ENCODE results near the gene ZBTB2.

DNA sequence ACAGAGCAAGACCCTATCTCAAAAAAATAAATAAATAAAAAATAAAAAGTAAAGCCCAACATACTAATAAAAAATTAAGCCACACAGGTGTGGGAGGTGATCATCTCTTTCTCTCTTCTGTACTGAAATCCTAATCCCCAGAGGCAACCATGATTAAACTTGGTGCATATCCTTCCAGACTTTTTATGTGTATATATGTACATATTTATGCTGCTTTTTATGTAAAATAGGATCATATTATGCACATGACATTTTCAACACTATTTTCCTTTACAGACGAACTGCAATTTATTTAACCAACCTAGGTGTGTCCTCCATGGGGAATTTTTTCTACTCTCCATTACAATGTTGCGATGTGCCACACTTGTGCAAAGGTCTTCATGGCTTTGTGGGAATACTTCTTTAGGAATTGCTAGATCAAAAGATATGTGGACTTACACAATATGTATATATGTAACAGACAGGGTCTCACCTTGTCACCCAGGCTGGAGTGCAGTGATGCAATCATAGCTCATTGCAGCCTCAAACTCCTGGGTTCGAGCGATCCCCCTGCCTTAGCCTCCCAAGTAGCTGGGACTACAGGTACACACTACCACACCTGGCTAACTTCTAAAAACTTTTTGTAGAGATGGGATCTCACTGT, 36.9 kb upstream of the ZBTB2 start:
- TF ChIP-seq, protein P1, sequence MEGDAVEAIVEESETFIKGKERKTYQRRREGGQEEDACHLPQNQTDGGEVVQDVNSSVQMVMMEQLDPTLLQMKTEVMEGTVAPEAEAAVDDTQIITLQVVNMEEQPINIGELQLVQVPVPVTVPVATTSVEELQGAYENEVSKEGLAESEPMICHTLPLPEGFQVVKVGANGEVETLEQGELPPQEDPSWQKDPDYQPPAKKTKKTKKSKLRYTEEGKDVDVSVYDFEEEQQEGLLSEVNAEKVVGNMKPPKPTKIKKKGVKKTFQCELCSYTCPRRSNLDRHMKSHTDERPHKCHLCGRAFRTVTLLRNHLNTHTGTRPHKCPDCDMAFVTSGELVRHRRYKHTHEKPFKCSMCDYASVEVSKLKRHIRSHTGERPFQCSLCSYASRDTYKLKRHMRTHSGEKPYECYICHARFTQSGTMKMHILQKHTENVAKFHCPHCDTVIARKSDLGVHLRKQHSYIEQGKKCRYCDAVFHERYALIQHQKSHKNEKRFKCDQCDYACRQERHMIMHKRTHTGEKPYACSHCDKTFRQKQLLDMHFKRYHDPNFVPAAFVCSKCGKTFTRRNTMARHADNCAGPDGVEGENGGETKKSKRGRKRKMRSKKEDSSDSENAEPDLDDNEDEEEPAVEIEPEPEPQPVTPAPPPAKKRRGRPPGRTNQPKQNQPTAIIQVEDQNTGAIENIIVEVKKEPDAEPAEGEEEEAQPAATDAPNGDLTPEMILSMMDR (IDR thresholded peaks at IDR 0.05; ENCODE audit: low read depth, low read length) = no peak
- TF ChIP-seq, protein P2, sequence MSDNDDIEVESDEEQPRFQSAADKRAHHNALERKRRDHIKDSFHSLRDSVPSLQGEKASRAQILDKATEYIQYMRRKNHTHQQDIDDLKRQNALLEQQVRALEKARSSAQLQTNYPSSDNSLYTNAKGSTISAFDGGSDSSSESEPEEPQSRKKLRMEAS (IDR thresholded peaks at IDR 0.05; ENCODE audit: low read depth, low read length) = no peak
- TF ChIP-seq POLR2A (IDR thresholded peaks at IDR 0.05; ENCODE audit: extremely low read depth, insufficient read length) (no peak), MYC (IDR thresholded peaks at IDR 0.05; ENCODE audit: low read depth, low read length) (no peak)
